DOHH2 (cell line): Measurements from ENCODE around the gene PCED1B.

Source experiments
- CTCF ChIP-seq: fragments of 200-600 bp; sonication (generic); IDR thresholded peaks from one replicate; pipeline ENCODE4 v1.5.1; 2014; ENCODE audit warnings: antibody characterized with exemption, mild to moderate bottlenecking, low read depth, low read length; ENCODE audit not compliant: poor library complexity, severe bottlenecking
- EZH2phosphoT487 ChIP-seq: fragments of 200-600 bp; sonication (generic); IDR thresholded peaks from 2 replicates; pipeline ENCODE4 v1.6.1; 2017; ENCODE audit warnings: borderline replicate concordance, mild to moderate bottlenecking, antibody characterized with exemption, low read length, moderate library complexity, mixed read lengths

GRCh38 chr12:47052274-47052673, 27.1 kb upstream of the PCED1B start:
- TF ChIP-seq CTCF: no peak
- TF ChIP-seq EZH2phosphoT487: no peak
